Measurements from ENCODE around the gene ARHGAP1. TPM values are rescaled to one million over a fixed set of nuclear protein-coding genes. Genes with fewer than 3 reads are reported as not detected.
"Not testable (repeated sequence)": the region's sequence is repeated elsewhere in the genome, so short reads cannot be mapped to it uniquely, and the experiment has no call there.

Gene ARHGAP1
- total RNA-seq, 4 donors from 2014 or later, result 30.8 to 57.9 (median 47.7) TPM

GRCh38 chr11:46719048-46719542 is 18.7 kb upstream of the ARHGAP1 start, which contains the start of gene F2:
F2 (plus strand) TSS chr11:46719213; CDS start chr11:46719236, 23 bp downstream.
- Histone ChIP-seq H3K36me3 (no peaks in the 10 kb centered on the region), H3K27ac (no peak within 1 kb of the TSS), H3K9me3 (no peaks in the 10 kb centered on the region), H3K4me1 (peaks cover 0 to 9% of the 10 kb centered on the region in 2 donors), H3K4me3 (replicated peaks in 1 of 3) (no peak within 1 kb of the TSS), H3K27me3 (no peaks in the 10 kb centered on the region)
- WGBS, 2 donors, result 88 to 90% methylated on average over 3 to 7 of the region's 7 CpGs
- DNase-seq, result no peak
- no peak for TF ChIP-seq POLR2A (IDR thresholded peaks at IDR 0.05)
- no peak for TF ChIP-seq CTCF (IDR thresholded peaks at IDR 0.05)
- intact Hi-C loops (cut with DNase I), result no loop called here

- DNase-seq, result no peak
- Histone ChIP-seq H3K4me3 (replicated peaks in 1 of 3) (no peak overlapping the region), H3K9me3 (no peaks in the 10 kb centered on the region), H3K27me3 (no peaks in the 10 kb centered on the region), H3K36me3 (no peaks in the 10 kb centered on the region), H3K4me1 (peaks cover 0 to 9% of the 10 kb centered on the region in 2 donors), H3K27ac (no peak overlapping the region)
- TF ChIP-seq CTCF (IDR thresholded peaks at IDR 0.05) (no peak), POLR2A (IDR thresholded peaks at IDR 0.05) (no peak)
- intact Hi-C loops (cut with DNase I), result no loop called here
- WGBS, 2 donors, result 83 to 86% methylated on average over 11 of the region's 11 CpGs
These were observed 18.0 kb upstream of the ARHGAP1 start for GRCh38 chr11:46718155-46719019.

DNA sequence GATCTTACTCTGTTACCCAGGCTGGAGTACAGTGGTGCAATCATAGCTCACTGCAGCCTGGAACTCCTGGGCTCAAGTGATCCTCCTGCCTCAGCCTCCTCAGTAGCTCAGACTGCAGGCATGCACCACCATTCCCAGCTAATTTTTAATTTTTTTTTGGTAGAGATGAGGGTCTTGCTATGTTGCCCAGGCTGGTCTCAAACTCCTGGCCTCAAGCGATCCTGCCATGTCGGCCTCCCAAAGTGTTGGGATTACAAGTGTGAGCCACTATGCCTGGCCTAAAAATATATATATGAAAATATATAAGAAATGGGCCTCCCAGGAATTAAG is 17.4 kb upstream of the ARHGAP1 start:
- not testable (repeated sequence) for DNase-seq

DNA sequence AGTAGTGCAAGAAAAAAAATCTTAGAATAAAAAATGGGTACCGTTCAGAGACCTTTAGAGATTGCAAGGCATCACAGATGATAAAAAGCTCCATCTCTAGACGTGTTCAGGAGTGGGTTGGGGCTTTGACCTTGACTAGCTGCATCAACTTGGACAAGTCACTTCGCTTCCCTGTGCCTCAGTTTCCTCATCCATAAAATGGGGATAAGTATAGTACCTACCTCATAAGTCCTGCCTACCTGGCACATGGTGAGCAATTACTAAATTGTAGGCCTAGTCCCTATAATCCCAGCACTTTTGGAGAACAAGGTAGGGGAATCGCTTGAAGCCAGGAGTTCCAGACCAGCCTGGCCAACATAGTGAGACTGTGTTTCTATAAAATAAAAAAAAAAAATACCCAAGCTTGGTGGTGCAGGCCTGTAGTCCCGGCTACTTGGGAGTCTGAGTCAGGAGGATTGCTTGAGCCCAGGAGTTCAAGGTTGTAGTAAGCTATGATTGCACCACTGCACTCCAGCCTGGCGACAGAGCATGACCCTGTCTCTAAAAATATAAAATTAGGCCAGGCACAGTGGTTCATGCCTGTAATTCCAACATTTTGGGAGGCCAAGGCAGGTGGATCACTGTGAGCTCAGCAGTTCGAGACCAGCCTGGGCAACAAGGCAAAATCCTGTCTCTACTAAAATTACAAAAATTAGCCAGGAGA is 12.6 kb upstream of the ARHGAP1 start:
- intact Hi-C loops (cut with DNase I), result no loop called here
- WGBS, 2 donors, result 91 to 94% methylated on average over 7 of the region's 7 CpGs

More for the DNA sequence above, 17.4 kb upstream of the ARHGAP1 start:
- 93 to 94% methylated on average over 2 of the region's 2 CpGs for WGBS, 2 donors
- H3K4me3 ChIP-seq (replicated peaks in 1 of 3); H3K36me3 ChIP-seq; H3K9me3 ChIP-seq; H3K4me1 ChIP-seq; H3K27me3 ChIP-seq; H3K27ac ChIP-seq; intact Hi-C loops (cut with DNase I): not testable (repeated sequence)

GRCh38 chr11:46711303-46711702 is 10.9 kb upstream of the ARHGAP1 start:
- Histone ChIP-seq H3K27ac (peak overlapping the region; percentile 51 to 79 (median 73)), H3K9me3 (no peaks in the 10 kb centered on the region), H3K4me3 (replicated peaks in 1 of 3) (no peak overlapping the region), H3K36me3 (peaks cover 8 to 9% of the 10 kb centered on the region in 2 donors), H3K27me3 (no peaks in the 10 kb centered on the region), H3K4me1 (no peaks in the 10 kb centered on the region)
- TF ChIP-seq CTCF (IDR thresholded peaks at IDR 0.05), result no peak
- no peak for TF ChIP-seq POLR2A (IDR thresholded peaks at IDR 0.05)
- WGBS, 2 donors, result 78 to 89% methylated on average over 5 of the region's 5 CpGs
- no peak for DNase-seq
- intact Hi-C loops (cut with DNase I), result no loop called here

More for the DNA sequence above, 12.6 kb upstream of the ARHGAP1 start:
- Histone ChIP-seq H3K36me3 (no peaks in the 10 kb centered on the region), H3K27me3 (no peaks in the 10 kb centered on the region), H3K4me3 (replicated peaks in 1 of 3) (no peak overlapping the region), H3K4me1 (no peaks in the 10 kb centered on the region), H3K27ac (no peak overlapping the region), H3K9me3 (no peaks in the 10 kb centered on the region)
- TF ChIP-seq CTCF (IDR thresholded peaks at IDR 0.05) (no peak), POLR2A (IDR thresholded peaks at IDR 0.05) (no peak)
- DNase-seq, result no peak

All from thyroid gland (tissue), 4 donors.